Endodermal cell (in vitro differentiated cells): Measurements from ENCODE around the gene MACC1. TPM values are rescaled to one million over a fixed set of nuclear protein-coding genes. Genes with fewer than 3 reads are reported as not detected.

ENCODE experiments used
- DNase-seq: peaks from one replicate; pipeline ENCODE4 v3.0.0-alpha.2; 2017
- H3K27ac ChIP-seq: 2 replicates; pipeline ENCODE4 v1.5.1; 2013; ENCODE audit warnings: mild to moderate bottlenecking, low read depth, low read length, moderate library complexity
- H3K27me3 ChIP-seq: 2 replicates; pipeline ENCODE4 v1.6.1; 2013; ENCODE audit warnings: mild to moderate bottlenecking, low read length, moderate library complexity; ENCODE audit not compliant: insufficient read depth, control insufficient read depth, poor library complexity, severe bottlenecking
- H3K36me3 ChIP-seq: 2 replicates; pipeline ENCODE4 v1.7.0; 2013; ENCODE audit warnings: mild to moderate bottlenecking, low read length, moderate library complexity; ENCODE audit not compliant: control insufficient read depth, insufficient read depth
- H3K4me1 ChIP-seq: one replicate; pipeline ENCODE4 v1.7.0; 2013; ENCODE audit warnings: low read length; ENCODE audit not compliant: control insufficient read depth, insufficient read depth
- H3K4me3 ChIP-seq: 2 replicates; pipeline ENCODE4 v1.5.1; 2013; ENCODE audit warnings: mild to moderate bottlenecking, low read length, moderate library complexity
- H3K9ac ChIP-seq: 2 replicates; pipeline ENCODE4 v1.6.1; 2013; ENCODE audit warnings: mild to moderate bottlenecking, low read length, moderate library complexity; ENCODE audit not compliant: poor library complexity, severe bottlenecking; ENCODE audit errors: extremely low read depth
- H3K9me3 ChIP-seq: 2 replicates; pipeline ENCODE4 v1.6.1; 2013; ENCODE audit warnings: mild to moderate bottlenecking, low read length, moderate library complexity; ENCODE audit not compliant: control insufficient read depth
- H3K27ac Mint-ChIP-seq: 2 replicates; pipeline ENCODE4 v1.8.0; 2020; ENCODE audit warnings: mixed read lengths
- H3K27me3 Mint-ChIP-seq: 2 replicates; pipeline ENCODE4 v1.8.0; 2021; ENCODE audit warnings: mild to moderate bottlenecking, mixed read lengths; ENCODE audit not compliant: insufficient read depth
- H3K36me3 Mint-ChIP-seq: 2 replicates; pipeline ENCODE4 v1.8.0; 2020; ENCODE audit warnings: low read depth, mixed read lengths
- H3K4me1 Mint-ChIP-seq: 2 replicates; pipeline ENCODE4 v1.8.0; 2020; ENCODE audit warnings: mixed read lengths
- H3K4me3 Mint-ChIP-seq: 2 replicates; pipeline ENCODE4 v1.8.0; 2020; ENCODE audit warnings: mild to moderate bottlenecking, moderate library complexity, mixed read lengths
- H3K9me3 Mint-ChIP-seq: 2 replicates; pipeline ENCODE4 v1.8.0; 2020; ENCODE audit warnings: mild to moderate bottlenecking, mixed read lengths
- WGBS, 2 experiments: methylation state at CpG; one replicate each; pipeline versions ENCODE4 v1.1.5 to v1.1.7; 2013; ENCODE audit warnings: missing lambda C conversion rate in 2 of 2, mixed read lengths in 1 of 2; ENCODE audit not compliant: insufficient coverage in 1 of 2, insufficient read length in 1 of 2; 5-methylcytosine and 5-hydroxymethylcytosine counted together
- total RNA-seq, 2 donors: library from RNA; stranded (reverse); fragmentation: NEBNext Ultra II Directional in 1 of 2; extraction: Animal tissue kit (Norgen Biotek cat#: 25700) in 1 of 2; gene quantifications; 2 replicates in 1 of 2; 3 replicates in 1 of 2; pipeline ENCODE4 v1.2.1, GENCODE V29; 2021
- TF ChIP-seq, protein P1 (sequence below): fragments of 200-600 bp; sonication (generic); conservative IDR thresholded peaks from 2 replicates; pipeline ENCODE4 v1.5.0; 2021; ENCODE audit warnings: antibody characterized with exemption, mild to moderate bottlenecking

MACC1 gene
- total RNA-seq, 2 donors from 2014 or later, result 1.4 to 2.0 TPM

DNA sequence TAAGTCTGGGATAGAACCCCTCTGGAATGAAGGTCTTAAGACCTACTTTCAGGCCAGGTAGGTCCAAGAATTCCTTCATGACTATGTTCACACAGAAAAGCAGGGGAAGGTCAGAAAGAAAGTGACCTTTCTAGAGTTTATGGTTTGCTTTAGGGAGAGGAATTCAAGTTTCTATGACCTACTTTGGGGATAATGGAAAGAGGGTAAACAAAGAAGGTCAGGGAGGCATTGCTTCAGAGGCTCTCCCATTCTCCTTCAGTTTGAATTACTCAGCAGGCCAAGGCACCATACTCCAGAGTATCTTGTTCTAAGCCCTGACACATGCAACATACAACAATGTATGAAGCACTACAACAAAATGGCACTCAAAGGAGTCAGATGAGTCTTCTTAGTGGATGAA, 11.5 kb upstream of the MACC1 start:
- no peak overlapping the region for H3K27ac Mint-ChIP-seq
- Histone ChIP-seq H3K27me3 (no peaks in the 10 kb centered on the region), H3K27ac (no peak overlapping the region), H3K9ac (no peak overlapping the region), H3K36me3 (no peaks in the 10 kb centered on the region), H3K9me3 (no peaks in the 10 kb centered on the region), H3K4me3 (no peak overlapping the region), H3K4me1 (no peaks in the 10 kb centered on the region)
- no peaks in the 10 kb centered on the region for H3K27me3 Mint-ChIP-seq
- H3K9me3 Mint-ChIP-seq, result no peaks in the 10 kb centered on the region
- H3K4me3 Mint-ChIP-seq, result no peak overlapping the region
- H3K36me3 Mint-ChIP-seq, result no peaks in the 10 kb centered on the region
- peaks cover 8% of the 10 kb centered on the region for H3K4me1 Mint-ChIP-seq
- TF ChIP-seq, protein P1, sequence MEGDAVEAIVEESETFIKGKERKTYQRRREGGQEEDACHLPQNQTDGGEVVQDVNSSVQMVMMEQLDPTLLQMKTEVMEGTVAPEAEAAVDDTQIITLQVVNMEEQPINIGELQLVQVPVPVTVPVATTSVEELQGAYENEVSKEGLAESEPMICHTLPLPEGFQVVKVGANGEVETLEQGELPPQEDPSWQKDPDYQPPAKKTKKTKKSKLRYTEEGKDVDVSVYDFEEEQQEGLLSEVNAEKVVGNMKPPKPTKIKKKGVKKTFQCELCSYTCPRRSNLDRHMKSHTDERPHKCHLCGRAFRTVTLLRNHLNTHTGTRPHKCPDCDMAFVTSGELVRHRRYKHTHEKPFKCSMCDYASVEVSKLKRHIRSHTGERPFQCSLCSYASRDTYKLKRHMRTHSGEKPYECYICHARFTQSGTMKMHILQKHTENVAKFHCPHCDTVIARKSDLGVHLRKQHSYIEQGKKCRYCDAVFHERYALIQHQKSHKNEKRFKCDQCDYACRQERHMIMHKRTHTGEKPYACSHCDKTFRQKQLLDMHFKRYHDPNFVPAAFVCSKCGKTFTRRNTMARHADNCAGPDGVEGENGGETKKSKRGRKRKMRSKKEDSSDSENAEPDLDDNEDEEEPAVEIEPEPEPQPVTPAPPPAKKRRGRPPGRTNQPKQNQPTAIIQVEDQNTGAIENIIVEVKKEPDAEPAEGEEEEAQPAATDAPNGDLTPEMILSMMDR, result no peak
- no peak for DNase-seq

DNA sequence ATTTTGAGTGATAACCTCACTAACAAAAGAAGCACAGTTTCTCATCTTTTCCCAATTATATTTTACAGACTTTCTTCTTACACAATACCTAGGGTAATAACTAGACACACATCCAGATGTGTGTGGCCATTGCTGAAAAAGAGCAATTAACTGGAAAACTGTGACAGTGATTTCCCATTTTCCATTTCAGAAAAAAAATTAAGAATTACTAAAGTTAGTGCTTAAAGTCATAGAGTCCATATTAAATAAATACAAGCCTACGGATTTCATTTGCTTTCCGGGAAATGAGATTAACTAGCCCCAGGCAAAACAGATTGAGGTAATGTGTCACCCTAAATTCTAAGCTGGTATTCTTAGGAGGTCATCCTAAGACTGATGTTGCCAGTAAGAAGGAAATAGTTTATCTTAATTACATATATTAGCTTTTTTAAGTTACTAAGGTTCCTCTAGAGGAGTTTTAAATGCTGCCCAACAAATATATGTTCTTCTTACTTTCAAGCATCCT, 10.2 kb upstream of the MACC1 start:
- WGBS, 2 experiments, result 85% methylated on average over 2 of the region's 2 CpGs; no CpG with 5 or more reads in 1 of the 2 experiments
- Mint-ChIP-seq H3K27ac (no peak overlapping the region), H3K4me3 (no peak overlapping the region)

DNA sequence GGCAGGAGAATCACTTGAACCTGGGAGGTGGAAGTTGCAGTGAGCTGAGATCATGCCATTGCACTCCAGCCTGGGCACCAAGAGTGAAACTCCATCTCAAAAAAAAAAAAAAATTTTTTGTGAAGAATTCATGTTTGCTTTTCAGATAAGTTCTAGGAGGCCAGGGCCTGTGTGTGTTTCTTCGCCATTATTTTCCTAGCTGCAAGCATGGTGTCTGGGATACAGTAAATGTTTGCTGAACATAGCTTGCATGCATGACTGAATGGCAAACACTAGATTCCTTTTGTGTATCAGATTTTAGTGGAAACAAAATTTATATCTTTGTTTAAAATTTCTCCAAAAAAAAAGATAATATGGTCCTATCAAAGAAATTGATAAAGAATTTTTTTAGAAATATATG, 9.7 kb upstream of the MACC1 start:
- 0% methylated on average over 1 of the region's 1 CpG for WGBS, 2 experiments
- Mint-ChIP-seq H3K27ac (no peak overlapping the region), H3K4me1 (peaks cover 8% of the 10 kb centered on the region), H3K4me3 (no peak overlapping the region), H3K9me3 (no peaks in the 10 kb centered on the region), H3K36me3 (no peaks in the 10 kb centered on the region), H3K27me3 (no peaks in the 10 kb centered on the region)
- Histone ChIP-seq H3K4me3 (no peak overlapping the region), H3K27me3 (no peaks in the 10 kb centered on the region), H3K4me1 (no peaks in the 10 kb centered on the region), H3K9ac (no peak overlapping the region), H3K36me3 (no peaks in the 10 kb centered on the region), H3K27ac (no peak overlapping the region), H3K9me3 (no peaks in the 10 kb centered on the region)
- DNase-seq, result no peak
- TF ChIP-seq, protein P1, result no peak

More for the DNA sequence above, 10.2 kb upstream of the MACC1 start:
- Histone ChIP-seq H3K36me3 (no peaks in the 10 kb centered on the region), H3K4me1 (no peaks in the 10 kb centered on the region), H3K9me3 (no peaks in the 10 kb centered on the region), H3K27me3 (no peaks in the 10 kb centered on the region), H3K4me3 (no peak overlapping the region), H3K27ac (no peak overlapping the region), H3K9ac (no peak overlapping the region)
- Mint-ChIP-seq H3K27me3 (no peaks in the 10 kb centered on the region), H3K9me3 (no peaks in the 10 kb centered on the region), H3K36me3 (no peaks in the 10 kb centered on the region), H3K4me1 (peaks cover 8% of the 10 kb centered on the region)
- DNase-seq, result no peak
- TF ChIP-seq, protein P1, result no peak
